Liver (tissue), 9 donors: ENCODE measurements around the gene OSGEP. TPM values are rescaled to one million over a fixed set of nuclear protein-coding genes. Genes with fewer than 3 reads are reported as not detected.

Experiments
- DNase-seq: peaks from one replicate; pipeline ENCODE4 v3.0.0-alpha.2; 2017; ENCODE audit warnings: low spot score
- H3K27ac ChIP-seq, 2 donors: one replicate each; pipeline ENCODE4 v1.7.0; 2013; ENCODE audit warnings: inconsistent platforms in 2 of 2, low read length in 2 of 2, control low read depth in 1 of 2, low read depth in 1 of 2, mild to moderate bottlenecking in 1 of 2
- H3K27me3 ChIP-seq, 4 donors: one replicate each; pipeline versions ENCODE4 v1.6.1 to v1.7.0; 2013; ENCODE audit warnings: low read length in 3 of 4, inconsistent platforms in 1 of 4, mild to moderate bottlenecking in 1 of 4, moderate library complexity in 1 of 4; ENCODE audit not compliant: control insufficient read depth in 4 of 4, insufficient read depth in 4 of 4
- H3K36me3 ChIP-seq, 4 donors: one replicate each; pipeline versions ENCODE4 v1.6.1 to v1.7.0; 2013; ENCODE audit warnings: low read length in 3 of 4, mild to moderate bottlenecking in 3 of 4, low read depth in 1 of 4, moderate library complexity in 1 of 4; ENCODE audit not compliant: control insufficient read depth in 4 of 4, insufficient read depth in 3 of 4
- H3K4me1 ChIP-seq, 4 donors: one replicate each; pipeline versions ENCODE4 v1.6.1 to v1.7.0; 2013; ENCODE audit warnings: low read length in 3 of 4, mild to moderate bottlenecking in 3 of 4, moderate library complexity in 1 of 4; ENCODE audit not compliant: control insufficient read depth in 4 of 4, insufficient read depth in 4 of 4
- H3K4me3 ChIP-seq, 3 donors: one replicate each; pipeline versions ENCODE4 v1.6.1 to v1.7.0; 2013; ENCODE audit warnings: low read length in 3 of 3, control low read depth in 1 of 3, low read depth in 1 of 3, mild to moderate bottlenecking in 1 of 3
- H3K9ac ChIP-seq, 2 donors: one replicate each; pipeline ENCODE4 v1.7.0; 2013; ENCODE audit warnings: low read length in 2 of 2, mild to moderate bottlenecking in 2 of 2, moderate library complexity in 2 of 2, control low read depth in 1 of 2, low read depth in 1 of 2
- H3K9me3 ChIP-seq, 4 donors: one replicate each; pipeline versions ENCODE4 v1.6.1 to v1.7.0; 2013; ENCODE audit warnings: low read length in 3 of 4; ENCODE audit not compliant: control insufficient read depth in 4 of 4
- EGR1 ChIP-seq, 2 donors: IDR thresholded peaks; 2 replicates each; pipeline ENCODE4 v1.6.1; 2016 to 2018; ENCODE audit warnings: antibody characterized with exemption in 2 of 2, low read depth in 2 of 2
- FOXA1 ChIP-seq: IDR thresholded peaks from 2 replicates; pipeline ENCODE4 v1.6.1; 2016; ENCODE audit warnings: antibody characterized with exemption
- FOXA2 ChIP-seq: IDR thresholded peaks from 2 replicates; pipeline ENCODE4 v1.6.1; 2016; ENCODE audit warnings: antibody characterized with exemption
- GABPA ChIP-seq, 2 donors: IDR thresholded peaks in 1 of 2; conservative IDR thresholded peaks in 1 of 2; 2 replicates each; pipeline ENCODE4 v1.6.1; 2016; ENCODE audit warnings: antibody characterized with exemption in 2 of 2, mild to moderate bottlenecking in 1 of 2, moderate library complexity in 1 of 2
- HNF4A ChIP-seq, 2 donors: conservative IDR thresholded peaks; 2 replicates each; pipeline ENCODE4 v1.6.1; 2016; ENCODE audit warnings: antibody characterized with exemption in 2 of 2, mild to moderate bottlenecking in 2 of 2
- HNF4G ChIP-seq: IDR thresholded peaks from 2 replicates; pipeline ENCODE4 v1.6.1; 2016; ENCODE audit warnings: antibody characterized with exemption
- JUND ChIP-seq, 2 donors: IDR thresholded peaks; 2 replicates each; pipeline ENCODE4 v1.6.1; 2016; ENCODE audit warnings: antibody characterized with exemption in 2 of 2
- NR2F2 ChIP-seq: IDR thresholded peaks from 2 replicates; pipeline ENCODE4 v1.6.1; 2016; ENCODE audit warnings: antibody characterized with exemption
- RAD21 ChIP-seq, 2 donors: IDR thresholded peaks; 2 replicates each; pipeline ENCODE4 v1.6.1; 2016; ENCODE audit warnings: antibody characterized with exemption in 2 of 2, mild to moderate bottlenecking in 2 of 2
- RXRA ChIP-seq, 2 donors: IDR thresholded peaks; 2 replicates each; pipeline ENCODE4 v1.6.1; 2017 to 2018; ENCODE audit warnings: antibody characterized with exemption in 2 of 2, mild to moderate bottlenecking in 1 of 2
- SP1 ChIP-seq: IDR thresholded peaks from 2 replicates; pipeline ENCODE4 v1.6.1; 2018; ENCODE audit warnings: antibody characterized with exemption, mild to moderate bottlenecking
- TAF1 ChIP-seq: conservative IDR thresholded peaks from 2 replicates; pipeline ENCODE4 v1.6.1; 2016; ENCODE audit warnings: antibody characterized with exemption, mild to moderate bottlenecking
- YY1 ChIP-seq: IDR thresholded peaks from 2 replicates; pipeline ENCODE4 v1.6.1; 2016; ENCODE audit warnings: antibody characterized with exemption, mild to moderate bottlenecking
- WGBS: extraction: QIAGEN DNeasy Blood & Tissue Kit; methylation state at CpG from one replicate; pipeline ENCODE4 v1.1.7; 2013; 5-methylcytosine and 5-hydroxymethylcytosine counted together
- polyA plus RNA-seq, 2 donors: library from polyadenylated mRNA; stranded (reverse) in 1 of 2; unstranded in 1 of 2; fragments of 200-250 nt in 1 of 2; fragments of >200 nt in 1 of 2; fragmentation: Nextera tagmentation in 1 of 2; extraction: Ambion mirVana in 1 of 2; gene quantifications; one replicate each; pipeline versions ENCODE4 v1.2.1 to v1.2.3, GENCODE V29; 2013 to 2015
- total RNA-seq, 2 donors: library from RNA; depleted of rRNA; stranded (reverse); fragments of >200 nt; gene quantifications; one replicate each; pipeline ENCODE4 v1.2.3, GENCODE V29; 2014
- TF ChIP-seq, protein P1 (sequence below): IDR thresholded peaks from 2 replicates; pipeline ENCODE4 v1.6.1; 2016; ENCODE audit warnings: antibody characterized with exemption, mild to moderate bottlenecking
- TF ChIP-seq, protein P2 (sequence below): fragments of 150-350 bp; IDR thresholded peaks from 2 replicates; pipeline ENCODE4 v1.5.1; 2017; ENCODE audit warnings: improper control_type of control experiment, low read depth, low read length; ENCODE audit not compliant: missing input control
- TF ChIP-seq, protein P3 (sequence below): IDR thresholded peaks from 2 replicates; pipeline ENCODE4 v1.6.1; 2016; ENCODE audit warnings: antibody characterized with exemption
- TF ChIP-seq, protein P4 (sequence below): IDR thresholded peaks from 2 replicates; pipeline ENCODE4 v1.6.1; 2016; ENCODE audit warnings: antibody characterized with exemption
- TF ChIP-seq, protein P5 (sequence below): IDR thresholded peaks from 2 replicates; pipeline ENCODE4 v1.6.1; 2016; ENCODE audit warnings: antibody characterized with exemption
- donor health status: healthy.
- donor health status: healthy.
- donor health status: healthy.
- donor health status: healthy.
- donor health status: healthy.

OSGEP gene
- total and polyA plus RNA-seq, 4 donors, result 18.1 to 39.0 (median 24.8) TPM

DNA sequence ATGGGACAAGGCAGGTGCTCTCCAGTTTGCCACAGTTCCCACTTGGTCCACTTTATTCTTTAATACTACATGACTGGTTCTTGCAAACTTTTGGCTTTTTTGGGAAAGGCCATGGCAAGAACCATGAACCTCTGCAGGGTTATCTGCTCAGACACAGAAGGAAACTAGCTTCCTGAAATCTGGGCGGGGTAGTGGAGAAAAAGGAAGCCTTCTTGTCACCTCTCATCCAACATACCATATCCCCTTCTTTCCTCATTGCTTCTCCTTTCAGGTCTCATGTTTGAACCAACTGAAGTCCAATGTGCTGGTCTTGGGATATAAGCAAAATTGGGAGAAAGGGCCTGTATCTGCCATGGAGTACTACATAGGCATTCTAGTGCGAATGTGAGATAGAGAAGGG lies 13.2 kb downstream of the OSGEP start (continued):
- TF ChIP-seq, protein P1, sequence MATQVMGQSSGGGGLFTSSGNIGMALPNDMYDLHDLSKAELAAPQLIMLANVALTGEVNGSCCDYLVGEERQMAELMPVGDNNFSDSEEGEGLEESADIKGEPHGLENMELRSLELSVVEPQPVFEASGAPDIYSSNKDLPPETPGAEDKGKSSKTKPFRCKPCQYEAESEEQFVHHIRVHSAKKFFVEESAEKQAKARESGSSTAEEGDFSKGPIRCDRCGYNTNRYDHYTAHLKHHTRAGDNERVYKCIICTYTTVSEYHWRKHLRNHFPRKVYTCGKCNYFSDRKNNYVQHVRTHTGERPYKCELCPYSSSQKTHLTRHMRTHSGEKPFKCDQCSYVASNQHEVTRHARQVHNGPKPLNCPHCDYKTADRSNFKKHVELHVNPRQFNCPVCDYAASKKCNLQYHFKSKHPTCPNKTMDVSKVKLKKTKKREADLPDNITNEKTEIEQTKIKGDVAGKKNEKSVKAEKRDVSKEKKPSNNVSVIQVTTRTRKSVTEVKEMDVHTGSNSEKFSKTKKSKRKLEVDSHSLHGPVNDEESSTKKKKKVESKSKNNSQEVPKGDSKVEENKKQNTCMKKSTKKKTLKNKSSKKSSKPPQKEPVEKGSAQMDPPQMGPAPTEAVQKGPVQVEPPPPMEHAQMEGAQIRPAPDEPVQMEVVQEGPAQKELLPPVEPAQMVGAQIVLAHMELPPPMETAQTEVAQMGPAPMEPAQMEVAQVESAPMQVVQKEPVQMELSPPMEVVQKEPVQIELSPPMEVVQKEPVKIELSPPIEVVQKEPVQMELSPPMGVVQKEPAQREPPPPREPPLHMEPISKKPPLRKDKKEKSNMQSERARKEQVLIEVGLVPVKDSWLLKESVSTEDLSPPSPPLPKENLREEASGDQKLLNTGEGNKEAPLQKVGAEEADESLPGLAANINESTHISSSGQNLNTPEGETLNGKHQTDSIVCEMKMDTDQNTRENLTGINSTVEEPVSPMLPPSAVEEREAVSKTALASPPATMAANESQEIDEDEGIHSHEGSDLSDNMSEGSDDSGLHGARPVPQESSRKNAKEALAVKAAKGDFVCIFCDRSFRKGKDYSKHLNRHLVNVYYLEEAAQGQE, result no peak
- no peak for TF ChIP-seq EGR1 (IDR thresholded peaks at IDR 0.05; ENCODE audit: low read depth in 2 of 2)
- no peak for TF ChIP-seq HNF4A (conservative IDR thresholded peaks at IDR 0.05)

DNA sequence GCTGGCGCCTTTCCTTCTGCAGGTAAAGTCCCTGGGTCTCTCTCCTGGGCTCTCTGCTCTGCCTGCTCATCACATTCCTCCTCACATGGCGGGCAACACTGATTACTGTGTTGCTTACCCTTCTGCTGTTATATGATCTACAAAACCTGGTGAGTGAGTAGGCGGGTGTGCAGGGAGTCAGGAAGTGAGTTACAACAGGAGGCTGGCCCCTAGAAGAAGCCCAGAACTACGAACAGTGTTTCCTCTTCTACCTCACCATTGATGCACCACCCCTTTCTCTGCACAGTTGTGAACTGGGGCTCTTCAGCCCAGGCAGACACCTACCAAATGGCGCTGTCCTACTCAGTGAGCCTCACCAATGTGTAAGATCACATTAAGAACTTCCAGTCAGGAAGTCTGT lies 13.7 kb downstream of the OSGEP start:
- 80% methylated on average over 5 of the region's 5 CpGs for WGBS
- H3K4me1 ChIP-seq, result peaks cover 0 to 2% (median 0%) of the 10 kb centered on the region in 4 donors
- H3K27ac ChIP-seq, result no peak overlapping the region
- H3K36me3 ChIP-seq, result peaks cover 0 to 7% (median 2%) of the 10 kb centered on the region in 4 donors
- H3K27me3 ChIP-seq, result no peaks in the 10 kb centered on the region
- H3K9me3 ChIP-seq, result no peaks in the 10 kb centered on the region
- no peak overlapping the region for H3K4me3 ChIP-seq
- no peak for DNase-seq
- TF ChIP-seq FOXA2 (no peak), RAD21 (IDR thresholded peaks at IDR 0.05) (no peak), RXRA (IDR thresholded peaks at IDR 0.05) (no peak), HNF4A (conservative IDR thresholded peaks at IDR 0.05) (no peak), YY1 (no peak), EGR1 (IDR thresholded peaks at IDR 0.05; ENCODE audit: low read depth in 2 of 2) (no peak), JUND (IDR thresholded peaks at IDR 0.05) (no peak)
- TF ChIP-seq, protein P2, sequence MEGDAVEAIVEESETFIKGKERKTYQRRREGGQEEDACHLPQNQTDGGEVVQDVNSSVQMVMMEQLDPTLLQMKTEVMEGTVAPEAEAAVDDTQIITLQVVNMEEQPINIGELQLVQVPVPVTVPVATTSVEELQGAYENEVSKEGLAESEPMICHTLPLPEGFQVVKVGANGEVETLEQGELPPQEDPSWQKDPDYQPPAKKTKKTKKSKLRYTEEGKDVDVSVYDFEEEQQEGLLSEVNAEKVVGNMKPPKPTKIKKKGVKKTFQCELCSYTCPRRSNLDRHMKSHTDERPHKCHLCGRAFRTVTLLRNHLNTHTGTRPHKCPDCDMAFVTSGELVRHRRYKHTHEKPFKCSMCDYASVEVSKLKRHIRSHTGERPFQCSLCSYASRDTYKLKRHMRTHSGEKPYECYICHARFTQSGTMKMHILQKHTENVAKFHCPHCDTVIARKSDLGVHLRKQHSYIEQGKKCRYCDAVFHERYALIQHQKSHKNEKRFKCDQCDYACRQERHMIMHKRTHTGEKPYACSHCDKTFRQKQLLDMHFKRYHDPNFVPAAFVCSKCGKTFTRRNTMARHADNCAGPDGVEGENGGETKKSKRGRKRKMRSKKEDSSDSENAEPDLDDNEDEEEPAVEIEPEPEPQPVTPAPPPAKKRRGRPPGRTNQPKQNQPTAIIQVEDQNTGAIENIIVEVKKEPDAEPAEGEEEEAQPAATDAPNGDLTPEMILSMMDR, result no peak
- TF ChIP-seq, protein P3, sequence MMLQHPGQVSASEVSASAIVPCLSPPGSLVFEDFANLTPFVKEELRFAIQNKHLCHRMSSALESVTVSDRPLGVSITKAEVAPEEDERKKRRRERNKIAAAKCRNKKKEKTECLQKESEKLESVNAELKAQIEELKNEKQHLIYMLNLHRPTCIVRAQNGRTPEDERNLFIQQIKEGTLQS, result no peak
- TF ChIP-seq, protein P4, sequence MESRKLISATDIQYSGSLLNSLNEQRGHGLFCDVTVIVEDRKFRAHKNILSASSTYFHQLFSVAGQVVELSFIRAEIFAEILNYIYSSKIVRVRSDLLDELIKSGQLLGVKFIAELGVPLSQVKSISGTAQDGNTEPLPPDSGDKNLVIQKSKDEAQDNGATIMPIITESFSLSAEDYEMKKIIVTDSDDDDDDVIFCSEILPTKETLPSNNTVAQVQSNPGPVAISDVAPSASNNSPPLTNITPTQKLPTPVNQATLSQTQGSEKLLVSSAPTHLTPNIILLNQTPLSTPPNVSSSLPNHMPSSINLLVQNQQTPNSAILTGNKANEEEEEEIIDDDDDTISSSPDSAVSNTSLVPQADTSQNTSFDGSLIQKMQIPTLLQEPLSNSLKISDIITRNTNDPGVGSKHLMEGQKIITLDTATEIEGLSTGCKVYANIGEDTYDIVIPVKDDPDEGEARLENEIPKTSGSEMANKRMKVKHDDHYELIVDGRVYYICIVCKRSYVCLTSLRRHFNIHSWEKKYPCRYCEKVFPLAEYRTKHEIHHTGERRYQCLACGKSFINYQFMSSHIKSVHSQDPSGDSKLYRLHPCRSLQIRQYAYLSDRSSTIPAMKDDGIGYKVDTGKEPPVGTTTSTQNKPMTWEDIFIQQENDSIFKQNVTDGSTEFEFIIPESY, result no peak
- TF ChIP-seq, protein P5, sequence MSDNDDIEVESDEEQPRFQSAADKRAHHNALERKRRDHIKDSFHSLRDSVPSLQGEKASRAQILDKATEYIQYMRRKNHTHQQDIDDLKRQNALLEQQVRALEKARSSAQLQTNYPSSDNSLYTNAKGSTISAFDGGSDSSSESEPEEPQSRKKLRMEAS, result no peak
- H3K9ac ChIP-seq, result no peak overlapping the region

DNA sequence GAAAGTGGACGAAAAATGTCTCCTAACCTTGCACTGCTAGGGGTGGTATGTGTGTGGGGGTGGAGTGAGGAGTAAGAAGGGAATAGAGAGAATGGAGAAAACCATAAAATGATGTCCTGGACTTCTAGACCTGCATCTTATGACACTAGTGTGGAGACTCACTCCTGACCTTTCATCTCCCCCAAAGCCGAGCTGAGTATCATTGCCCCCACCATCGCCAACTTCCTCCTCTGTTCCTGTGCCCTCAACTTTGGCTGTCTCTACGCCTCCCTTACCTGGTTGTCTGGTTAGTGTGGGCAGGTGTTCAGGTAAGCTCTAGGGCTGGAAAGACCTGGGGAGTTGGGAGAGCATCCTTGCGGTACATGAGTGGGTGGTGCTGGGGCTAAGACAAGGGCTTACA lies 14.1 kb downstream of the OSGEP start:
- Histone ChIP-seq H3K4me1 (peaks cover 0 to 2% (median 0%) of the 10 kb centered on the region in 4 donors), H3K9me3 (no peaks in the 10 kb centered on the region), H3K36me3 (peaks cover 0 to 5% (median under 1%) of the 10 kb centered on the region in 4 donors), H3K27me3 (no peaks in the 10 kb centered on the region), H3K4me3 (no peak overlapping the region), H3K27ac (no peak overlapping the region), H3K9ac (no peak overlapping the region)
- no peak for DNase-seq
- WGBS, result 83% methylated on average over 5 of the region's 5 CpGs
- TF ChIP-seq HNF4A (conservative IDR thresholded peaks at IDR 0.05) (no peak), FOXA1 (no peak), TAF1 (no peak), RXRA (IDR thresholded peaks at IDR 0.05) (no peak), NR2F2 (no peak), EGR1 (IDR thresholded peaks at IDR 0.05; ENCODE audit: low read depth in 2 of 2) (no peak), GABPA (IDR thresholded peaks at IDR 0.05 in 1 of 2, conservative IDR thresholded peaks at IDR 0.05 in 1 of 2) (no peak), SP1 (no peak), JUND (IDR thresholded peaks at IDR 0.05) (no peak), RAD21 (IDR thresholded peaks at IDR 0.05) (no peak), FOXA2 (no peak), HNF4G (no peak)
- TF ChIP-seq, protein P3, result no peak
- TF ChIP-seq, protein P1, result no peak
- TF ChIP-seq, protein P5, result no peak
